Activated T-cell treated with anti-CD3 and anti-CD28 coated beads for 24 hours (primary cell): ENCODE results near the gene CLPSL1.

ENCODE experiments used
- DNase-seq: peaks from one replicate; pipeline ENCODE4 v3.0.0-alpha.2; 2020; ENCODE audit warnings: low read depth

Gene CLPSL1

DNA sequence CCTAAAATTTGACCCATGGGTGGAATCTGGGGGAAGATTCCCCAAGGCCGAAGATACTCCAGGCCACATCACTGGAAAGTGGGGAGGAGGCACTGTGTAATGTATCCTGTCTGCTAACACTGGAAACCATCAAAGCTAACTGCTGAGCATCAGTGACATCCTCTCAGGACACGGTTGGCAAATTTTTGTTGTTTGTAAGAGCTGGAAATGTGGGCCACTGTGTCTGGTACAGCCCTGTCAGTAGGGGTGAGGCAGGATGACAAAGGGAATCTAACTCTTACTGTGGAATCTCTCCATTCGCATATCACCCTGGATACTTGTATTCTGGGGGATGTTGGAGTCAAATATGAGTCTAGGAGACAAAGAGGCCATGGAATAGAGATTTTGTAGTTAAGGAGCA is 21.4 kb upstream of the CLPSL1 start:
- DNase-seq: no peak

DNA sequence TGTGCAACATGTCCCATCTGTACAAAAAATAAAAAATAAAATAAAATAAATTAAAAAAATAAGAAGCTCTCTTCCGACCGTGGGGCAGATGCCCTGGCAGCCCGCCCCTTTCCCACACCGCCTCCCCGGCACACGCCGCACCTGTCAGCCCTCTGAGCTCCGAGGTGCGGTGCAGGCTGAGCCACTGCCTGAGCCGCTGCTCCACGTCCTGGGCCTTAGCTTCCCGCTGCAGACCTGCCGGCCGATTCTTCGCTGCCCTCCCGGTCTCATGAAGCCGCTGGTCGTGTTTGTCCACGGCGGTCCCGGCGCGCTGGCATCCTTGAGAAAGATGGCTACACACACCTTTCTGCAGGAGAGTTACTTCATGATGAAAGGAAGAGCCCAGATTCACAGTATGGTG is 15.1 kb upstream of the CLPSL1 start:
- DNase-seq: no peak

DNA sequence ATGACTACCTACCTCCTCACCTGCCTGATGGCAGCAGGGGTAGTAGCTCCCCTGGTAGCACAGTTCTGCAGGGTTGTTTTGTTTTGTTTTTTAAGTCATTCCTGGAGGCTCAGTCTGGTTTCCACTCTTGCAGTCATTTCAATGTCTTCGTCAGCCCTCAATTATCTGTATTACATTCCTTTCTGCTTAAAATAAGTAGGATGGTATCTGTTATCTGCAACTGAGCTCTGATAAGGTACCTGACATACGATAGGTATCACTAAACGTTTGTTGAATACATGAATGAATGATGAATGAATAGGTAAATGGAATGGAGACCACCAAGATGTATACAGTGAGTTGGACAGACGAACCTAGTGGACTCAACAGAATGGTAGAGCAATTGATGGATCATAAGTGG is 11.6 kb upstream of the CLPSL1 start:
- DNase-seq: no peak

DNA sequence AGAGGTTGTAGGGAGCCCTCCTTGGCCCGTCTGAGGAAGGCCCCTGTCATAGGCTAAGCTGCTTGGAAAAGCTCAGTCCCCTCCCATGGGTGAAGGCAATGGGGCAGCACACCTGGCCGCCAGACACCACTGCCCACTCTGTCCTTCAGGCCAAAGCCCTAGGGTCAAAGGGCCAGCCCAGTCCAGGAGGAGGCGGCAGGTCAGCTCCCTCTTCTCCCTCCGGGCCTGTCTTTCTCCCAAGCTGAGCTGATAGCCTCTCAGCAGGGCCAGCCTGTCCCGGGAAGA is 9.5 kb upstream of the CLPSL1 start:
- DNase-seq: no peak

DNA sequence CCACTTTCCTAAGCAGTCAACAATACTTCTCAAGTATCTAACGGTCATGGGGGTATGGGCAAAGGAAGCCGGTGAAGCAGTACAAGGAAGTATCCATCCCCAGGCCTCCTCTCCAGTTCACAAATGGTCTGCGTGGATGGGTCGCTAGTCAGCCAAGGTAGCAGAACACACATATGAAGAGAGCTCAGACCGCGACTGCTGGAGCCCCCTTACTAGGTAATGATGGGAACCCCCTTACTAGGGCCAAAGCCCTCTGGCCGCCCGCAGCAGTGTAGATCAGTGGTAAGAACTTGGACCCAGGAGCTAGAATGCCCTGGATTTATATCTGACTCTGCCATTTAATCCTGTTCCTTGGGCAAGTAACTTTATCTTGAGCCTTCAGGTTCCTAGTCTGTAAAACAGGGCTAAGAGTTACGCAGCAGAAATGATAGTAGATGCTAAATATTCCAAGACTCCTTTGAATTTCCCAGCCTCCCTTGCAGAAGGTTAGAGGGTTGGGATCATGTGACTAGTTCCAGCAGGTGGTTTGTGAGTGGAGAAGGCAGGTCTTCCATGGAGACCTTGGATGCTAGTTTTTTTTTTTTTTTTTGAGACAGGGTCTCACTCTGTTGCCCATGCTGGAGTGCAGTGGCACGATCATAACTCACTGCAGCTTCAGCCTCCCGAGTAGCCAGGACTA is 6.6 kb upstream of the CLPSL1 start:
- no peak for DNase-seq

DNA sequence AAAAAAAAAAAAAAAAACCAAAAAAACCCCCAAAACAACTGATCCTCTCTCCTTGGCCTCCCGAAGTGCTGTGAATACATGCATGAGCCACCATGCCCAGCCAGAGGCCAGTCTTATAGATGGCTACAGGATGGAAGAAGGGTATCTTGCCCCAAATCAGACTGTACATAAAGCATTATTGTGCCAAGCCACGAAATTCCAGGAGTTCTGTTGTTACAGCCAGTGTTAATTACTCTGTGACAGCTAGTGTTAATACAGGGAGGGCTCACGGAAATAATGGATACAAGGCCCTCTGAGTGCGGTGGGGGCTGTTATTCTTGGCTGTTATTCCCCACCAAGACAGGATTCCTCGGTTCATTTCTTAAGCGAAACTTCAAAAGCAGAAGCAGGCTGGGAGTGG is 5.8 kb upstream of the CLPSL1 start:
- no peak for DNase-seq

DNA sequence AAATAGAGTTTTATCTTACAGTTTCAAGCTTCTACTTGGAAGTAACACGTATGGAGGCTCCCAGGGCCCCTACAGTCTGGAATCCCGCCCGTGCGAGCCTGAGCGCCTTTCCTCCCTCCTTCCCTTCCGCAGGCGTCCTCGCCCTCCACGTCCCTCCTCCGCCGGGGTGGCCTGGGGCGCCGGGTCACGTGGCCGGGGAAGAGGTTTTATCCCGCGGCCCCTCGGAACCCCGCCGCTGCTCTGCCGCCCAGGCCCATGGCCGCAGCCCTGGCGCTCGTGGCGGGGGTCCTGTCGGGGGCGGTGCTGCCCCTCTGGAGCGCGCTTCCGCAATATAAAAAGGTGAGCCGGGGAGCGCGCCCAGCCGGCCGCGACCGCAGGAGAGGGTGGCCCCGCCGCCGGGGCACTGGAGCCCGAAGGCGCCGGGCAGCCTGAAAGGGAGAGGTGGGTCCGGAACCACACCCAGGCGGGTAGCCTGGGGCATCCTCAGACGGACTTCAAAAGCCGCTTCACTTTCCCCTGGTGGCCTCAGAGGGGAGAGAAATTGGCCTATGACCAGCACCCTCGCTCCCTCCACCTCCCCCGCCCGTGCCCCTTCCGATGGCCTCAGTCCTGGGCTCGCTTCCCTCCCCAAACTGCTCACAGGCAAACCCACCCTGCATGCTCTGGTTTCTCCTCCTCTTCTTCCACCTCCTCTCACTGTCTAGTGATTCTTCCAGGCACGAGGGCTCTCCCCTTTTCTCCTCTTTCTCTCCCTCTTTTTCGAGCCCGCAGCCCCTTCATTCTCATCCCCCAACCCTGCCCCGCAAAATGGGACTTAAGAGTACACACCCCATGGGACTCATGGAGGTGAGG is 4.2 kb upstream of the CLPSL1 start, which contains the start of gene CLPSL2:
CLPSL2 (plus strand) TSS at position 235 of the 852 bp plus-strand sequence; CDS start at position 256, 21 bp downstream.
- DNase-seq: no peak

DNA sequence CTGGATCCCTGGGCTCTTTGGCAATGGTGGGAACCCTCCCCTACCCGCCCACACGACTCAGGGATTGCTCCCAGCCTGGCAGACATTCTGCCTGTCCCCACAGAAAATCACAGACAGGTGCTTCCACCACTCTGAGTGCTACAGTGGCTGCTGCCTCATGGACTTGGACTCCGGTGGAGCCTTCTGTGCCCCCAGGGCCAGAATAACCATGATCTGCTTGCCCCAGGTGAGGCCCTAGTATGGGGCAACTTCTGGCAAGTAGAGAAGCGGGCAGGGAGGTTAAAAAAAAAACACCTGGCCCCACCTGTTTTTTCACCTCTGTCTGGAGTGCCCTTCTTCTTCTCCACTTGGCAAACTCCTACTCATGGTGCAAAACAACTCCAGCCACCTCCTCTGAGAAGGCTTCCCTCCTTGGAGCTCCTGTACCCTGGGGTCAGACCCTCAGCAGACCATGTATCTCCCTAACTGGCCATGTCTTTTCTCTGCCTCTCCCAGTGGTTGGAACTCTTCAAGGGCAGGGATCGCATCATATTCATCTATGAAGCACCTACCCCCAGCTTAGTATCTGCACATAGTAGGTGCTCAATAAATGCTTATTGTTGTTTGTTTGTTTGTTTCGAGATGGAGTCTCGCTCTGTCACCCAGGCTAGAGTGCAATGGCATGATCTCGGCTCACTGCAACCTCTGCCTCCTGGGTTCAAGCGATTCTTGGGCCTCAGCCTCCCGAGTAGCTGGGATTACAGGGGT is 3.3 kb upstream of the CLPSL1 start:
- DNase-seq: no peak

DNA sequence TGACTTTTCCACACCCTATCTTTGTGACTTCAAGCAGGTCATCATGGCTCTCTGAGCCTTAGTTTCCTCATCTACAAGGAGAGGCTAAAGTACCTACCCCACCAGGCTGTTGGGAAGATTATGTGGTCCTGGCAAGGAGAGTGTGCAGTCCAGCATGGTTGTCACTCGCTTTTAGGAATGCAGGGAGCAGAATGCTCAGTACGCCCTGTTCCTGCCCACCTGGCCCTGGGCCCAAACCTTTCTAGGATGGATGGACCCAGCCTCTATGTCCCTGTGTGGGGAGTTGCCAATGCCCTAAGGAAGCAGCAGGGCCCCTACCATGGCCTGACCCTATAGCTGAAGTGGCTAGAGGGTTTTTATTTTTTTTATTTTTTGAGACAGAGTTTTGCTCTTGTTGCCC is 2.4 kb upstream of the CLPSL1 start:
- no peak for DNase-seq

DNA sequence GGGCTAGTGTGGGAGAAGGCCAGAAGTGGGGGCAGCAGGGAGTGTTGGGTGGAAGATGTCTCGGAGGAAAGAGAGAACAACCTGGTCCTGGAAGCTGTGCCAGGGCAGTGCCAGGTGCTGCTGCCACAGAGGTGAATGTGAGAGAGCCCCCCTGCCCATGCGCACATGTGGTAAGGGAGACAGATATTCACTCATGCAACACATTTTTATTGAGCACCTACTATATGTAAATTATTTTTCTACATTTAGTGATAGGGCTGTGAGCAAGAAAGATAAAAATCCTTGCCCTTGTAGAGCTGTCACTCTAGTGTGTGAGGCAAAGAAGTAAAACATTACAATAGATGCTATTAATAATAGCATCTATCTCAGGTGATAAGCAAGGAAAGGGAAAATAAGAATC is 471 bp downstream of the CLPSL1 start:
- DNase-seq: no peak

DNA sequence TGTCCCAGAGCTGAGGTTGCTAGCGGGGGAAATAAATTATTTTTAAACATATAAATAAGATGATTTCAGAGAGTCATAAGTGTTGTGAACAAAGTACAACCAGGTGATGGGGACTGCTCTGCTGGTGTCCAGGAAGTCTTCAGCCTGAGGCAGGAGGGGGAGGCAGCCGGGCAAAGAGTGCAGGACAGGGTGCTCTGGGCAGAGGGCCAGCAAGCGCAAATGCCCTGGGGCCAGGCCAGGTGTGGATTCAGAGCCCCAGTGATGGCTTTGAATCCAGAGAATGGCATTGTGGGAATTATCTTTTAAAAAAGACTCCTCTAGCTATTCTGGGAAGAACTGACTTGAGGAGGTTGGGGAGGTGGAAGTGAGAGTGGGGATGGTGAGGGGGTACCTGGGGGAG is 1.6 kb downstream of the CLPSL1 start:
- no peak for DNase-seq

DNA sequence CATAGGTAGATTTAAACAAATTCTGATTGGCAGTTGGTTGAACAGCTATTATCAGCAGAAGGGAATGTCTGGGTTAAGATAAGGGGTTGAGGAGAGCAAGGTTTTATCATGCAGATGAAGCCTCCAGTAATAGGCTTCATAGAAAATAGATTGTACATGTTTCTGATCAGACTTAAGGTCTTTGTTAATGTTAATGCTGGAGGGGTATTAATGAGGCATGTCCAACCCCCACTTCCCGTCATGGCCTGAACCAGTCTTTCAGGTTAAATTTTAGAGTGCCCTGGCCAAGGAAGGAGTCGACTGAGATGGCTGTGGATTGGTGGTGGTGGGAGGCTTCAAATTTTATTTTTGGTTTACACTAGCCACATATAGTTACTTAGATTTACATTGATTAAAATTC is 3.4 kb downstream of the CLPSL1 start:
- DNase-seq: no peak

DNA sequence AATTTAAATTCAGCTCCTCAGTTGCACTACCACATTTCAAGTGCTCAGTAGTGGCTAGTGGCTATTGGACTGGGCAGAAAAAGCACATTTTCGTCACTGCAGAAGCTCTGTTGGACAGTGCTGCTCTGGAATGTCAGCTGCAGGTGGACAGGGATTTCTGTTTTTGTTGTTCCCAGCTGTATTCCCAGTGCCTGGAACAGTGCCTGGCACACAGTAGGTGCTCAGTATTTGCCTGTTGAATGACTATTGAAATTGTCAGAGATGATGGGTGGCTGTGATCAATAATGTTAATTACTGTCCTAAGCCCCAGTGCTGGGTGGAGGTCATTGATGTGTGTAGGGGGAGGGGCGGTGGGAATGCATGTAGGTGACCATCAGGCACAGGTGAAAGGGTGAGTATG is 5.5 kb downstream of the CLPSL1 start:
- DNase-seq: no peak

DNA sequence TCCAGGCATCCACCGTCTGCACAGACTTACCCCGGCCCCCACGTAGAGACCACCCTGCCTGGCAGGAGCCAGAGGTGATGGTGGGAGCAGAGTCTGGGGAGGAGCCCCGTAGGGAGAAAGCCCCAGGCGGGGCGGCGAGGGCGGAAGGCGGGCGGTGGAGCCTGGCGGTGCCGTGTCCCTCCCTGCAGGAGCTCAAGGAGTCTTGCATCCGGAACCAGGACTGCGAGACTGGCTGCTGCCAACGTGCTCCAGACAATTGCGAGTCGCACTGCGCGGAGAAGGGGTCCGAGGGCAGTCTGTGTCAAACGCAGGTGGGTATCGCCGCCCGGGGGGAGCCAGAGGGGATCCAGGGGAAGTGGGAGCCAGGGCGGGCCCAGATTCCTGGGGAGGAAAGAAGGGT is 6.0 kb downstream of the CLPSL1 start:
- no peak for DNase-seq

DNA sequence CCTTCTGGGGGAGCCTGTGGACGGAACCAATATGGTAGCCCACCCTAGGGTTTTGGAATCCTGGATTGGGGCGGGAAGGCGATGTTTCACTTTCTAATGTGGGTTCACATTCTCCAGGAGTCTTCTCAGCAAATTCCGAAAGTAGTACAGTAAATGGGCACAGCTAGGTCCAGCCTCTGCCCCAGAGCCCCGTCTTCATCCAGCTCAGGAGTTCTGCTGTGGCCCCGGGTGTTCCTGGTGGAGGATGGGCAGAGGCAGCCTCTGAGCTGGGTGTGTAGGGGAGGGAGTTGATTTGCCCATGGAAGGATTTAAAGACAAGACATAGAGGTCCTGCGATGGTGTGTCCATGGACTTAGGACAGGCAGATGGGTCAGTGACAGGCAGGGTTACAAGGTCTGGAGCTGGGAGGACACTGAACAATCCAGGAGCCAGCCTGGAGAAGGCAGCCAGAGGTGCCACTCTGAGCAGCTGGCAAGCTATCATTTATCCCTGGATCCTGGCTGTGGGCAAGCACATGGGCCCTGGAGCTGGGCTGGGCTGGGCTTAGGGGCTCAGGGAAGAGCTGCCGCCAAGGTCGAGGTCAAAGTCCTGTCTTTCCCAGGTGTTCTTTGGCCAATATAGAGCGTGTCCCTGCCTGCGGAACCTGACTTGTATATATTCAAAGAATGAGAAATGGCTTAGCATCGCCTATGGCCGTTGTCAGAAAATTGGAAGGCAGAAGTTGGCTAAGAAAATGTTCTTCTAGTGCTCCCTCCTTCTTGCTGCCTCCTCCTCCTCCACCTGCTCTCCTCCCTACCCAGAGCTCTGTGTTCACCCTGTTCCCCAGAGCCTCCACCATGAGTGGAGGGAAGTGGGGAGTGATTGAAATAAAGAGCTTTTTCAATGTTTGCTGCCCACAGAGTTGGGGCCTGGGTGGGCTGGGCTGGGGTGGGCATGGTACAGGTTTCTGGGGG is 6.7 kb downstream of the CLPSL1 start:
- DNase-seq: no peak

DNA sequence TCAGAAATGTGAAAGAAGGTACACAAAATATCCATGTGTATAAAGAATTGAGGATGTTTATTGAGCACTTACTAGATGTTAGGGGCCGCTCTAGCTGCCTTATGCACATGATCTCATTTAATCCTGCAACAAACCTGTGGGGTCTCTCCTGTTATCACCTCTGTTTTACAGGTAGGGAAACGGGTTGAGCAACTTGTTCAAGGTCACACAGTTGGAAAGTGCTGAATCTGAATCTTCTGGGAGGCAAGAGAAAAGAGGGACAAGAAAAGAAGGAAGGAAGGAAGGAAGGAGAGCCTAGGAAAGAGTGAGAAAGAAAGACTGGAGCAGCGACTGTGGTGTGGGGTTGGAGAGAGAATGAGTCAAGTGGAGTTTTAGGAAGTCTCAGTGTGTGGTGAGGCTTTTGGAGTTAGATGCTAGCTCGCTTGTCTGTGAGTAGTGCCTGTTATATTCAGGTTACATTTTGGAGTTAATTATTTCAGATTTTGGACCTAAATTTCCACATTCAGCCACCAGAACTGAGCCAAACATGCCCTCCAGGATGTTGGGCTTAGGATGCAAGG is 7.7 kb downstream of the CLPSL1 start:
- DNase-seq: no peak

DNA sequence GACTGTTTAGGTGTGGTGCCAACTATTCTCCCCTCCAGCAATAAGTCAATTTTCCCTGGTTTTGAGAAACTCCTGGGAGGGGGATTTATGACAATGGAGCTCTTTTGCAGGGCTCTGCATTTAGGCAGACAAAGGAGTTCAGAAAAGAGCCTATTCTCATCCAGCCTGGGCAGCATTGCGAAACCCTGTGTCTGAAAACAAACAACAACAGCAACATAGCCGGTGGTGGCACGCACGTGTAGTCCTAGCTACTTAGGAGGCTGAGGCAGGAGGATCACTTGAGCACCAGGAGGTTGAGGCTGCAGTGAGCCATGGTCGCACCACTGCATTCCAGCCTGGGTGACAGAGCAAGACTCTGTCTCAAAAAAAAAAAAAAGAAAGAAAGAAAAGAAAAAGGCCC is 9.9 kb downstream of the CLPSL1 start:
- no peak for DNase-seq

DNA sequence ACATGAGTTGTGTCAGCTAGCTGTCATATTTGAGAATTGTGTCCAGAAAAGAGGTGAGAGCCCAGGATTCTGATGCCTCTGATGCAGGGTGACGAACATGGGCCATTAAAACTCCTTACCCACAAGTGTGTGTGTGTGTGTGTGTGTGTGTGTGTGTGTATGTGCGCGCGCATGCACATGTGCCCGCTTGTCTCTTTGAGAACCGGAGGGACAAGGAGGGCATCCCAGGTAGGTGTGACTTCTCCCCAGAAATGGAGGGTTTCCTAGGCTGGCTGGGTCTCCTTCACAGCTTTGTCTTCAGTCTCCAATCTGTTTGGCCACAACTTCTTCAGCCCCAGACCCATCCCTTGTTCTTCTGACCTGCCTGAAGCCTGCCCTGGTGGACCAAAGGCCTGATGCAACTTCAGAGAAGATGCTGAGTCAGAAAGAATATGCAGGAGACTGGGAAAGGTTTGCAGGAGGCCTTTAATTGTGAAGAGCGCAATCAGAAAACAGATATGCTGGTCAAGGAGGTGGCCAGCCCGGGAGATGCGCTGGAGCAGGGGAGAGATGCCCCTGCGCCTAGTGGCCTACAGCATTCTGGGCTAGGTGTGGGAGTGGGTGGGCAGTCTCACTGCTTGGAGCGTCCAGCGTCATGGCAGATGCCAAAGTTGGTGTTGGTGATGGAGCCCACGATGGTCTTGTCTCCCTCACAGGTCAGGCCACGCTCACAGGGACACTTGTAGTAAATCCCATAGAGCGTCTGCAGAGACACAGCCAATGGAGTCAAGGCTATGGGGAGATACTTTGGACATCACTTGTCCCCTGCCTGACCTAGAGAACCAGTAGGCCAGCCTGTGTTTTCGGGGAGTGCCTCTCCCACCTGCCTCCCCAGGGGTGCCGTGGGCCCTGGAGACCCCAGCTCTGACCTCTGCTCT is 14.0 kb downstream of the CLPSL1 start:
- DNase-seq: no peak

DNA sequence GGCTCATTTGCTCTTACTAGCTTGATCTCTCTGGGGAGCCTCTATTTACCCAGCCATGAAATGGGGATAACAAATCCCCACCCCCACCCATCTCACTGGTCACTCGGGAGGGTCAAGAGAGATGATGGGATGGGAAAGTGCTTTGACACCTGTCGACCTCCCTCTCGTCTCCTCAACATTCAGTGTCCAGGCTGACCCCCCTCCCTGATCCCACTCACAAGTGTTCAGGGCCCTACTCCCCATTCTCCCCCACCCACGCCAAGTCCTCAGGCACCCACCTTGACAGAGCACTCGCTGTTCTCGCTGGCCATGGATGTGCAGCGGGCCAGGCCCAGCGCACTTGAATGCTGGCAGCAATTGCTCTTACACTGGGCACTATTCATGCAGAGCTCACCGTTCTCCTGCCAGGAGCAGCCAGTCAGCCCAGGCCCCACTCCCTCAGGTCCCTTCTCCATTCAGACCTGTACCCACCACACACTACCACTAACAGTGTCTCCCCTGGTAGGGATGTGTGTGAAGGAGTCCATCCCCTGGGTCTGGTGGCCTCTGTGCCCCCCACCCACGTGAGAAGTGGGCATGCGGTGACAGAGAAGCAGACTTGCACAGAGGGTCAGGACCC is 14.7 kb downstream of the CLPSL1 start:
- no peak for DNase-seq

DNA sequence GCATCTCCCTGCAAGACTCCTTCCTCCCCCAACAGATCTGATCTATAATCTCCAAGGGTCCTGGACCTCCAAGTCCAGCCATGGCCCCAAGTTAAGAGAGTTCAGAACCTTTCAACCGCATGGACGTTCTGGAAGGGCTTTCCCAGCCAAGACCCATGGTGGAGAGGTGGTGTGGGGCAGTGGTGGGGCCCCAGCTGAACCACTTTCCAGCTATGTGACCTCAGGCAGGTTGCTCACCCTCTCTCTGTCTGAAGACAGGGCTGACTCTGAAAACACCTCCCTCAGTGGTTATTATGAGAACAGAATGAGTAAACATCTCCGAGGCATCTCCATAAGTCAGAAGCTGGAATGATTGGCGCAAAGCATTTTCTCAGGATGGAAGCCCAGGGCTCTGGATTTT is 15.4 kb downstream of the CLPSL1 start:
- DNase-seq: no peak
